BJ (cell line): Measurements from ENCODE around the gene KIF1B. TPM values are rescaled to one million over a fixed set of nuclear protein-coding genes. Genes with fewer than 3 reads are reported as not detected.

Source experiments
- CTCF ChIA-PET: fragments of 350-600 bp; formaldehyde crosslinking; extraction: SDS; loops from one replicate; lab custom pipeline; 2021; ENCODE audit warnings: antibody characterized with exemption, inconsistent platforms; lab: Yijun Ruan, JAX
- POLR2A ChIA-PET: fragments of 300-600 bp; sonication (Branson Sonifier 250); formaldehyde crosslinking; extraction: SDS; loops from one replicate; lab custom pipeline; 2021; ENCODE audit warnings: antibody characterized with exemption; lab: Charles Lee
- DNase-seq: peaks from one replicate; pipeline ENCODE4 v3.0.0-alpha.2; 2011; ENCODE audit warnings: low read depth
- H3K27me3 ChIP-seq: 2 replicates; pipeline ENCODE4 v1.6.0; 2011; ENCODE audit warnings: low read length; ENCODE audit not compliant: control insufficient read depth, insufficient read depth
- H3K36me3 ChIP-seq: 2 replicates; pipeline ENCODE4 v1.5.1; 2011; ENCODE audit warnings: low read length; ENCODE audit not compliant: control insufficient read depth, insufficient read depth
- H3K4me3 ChIP-seq: 2 replicates; pipeline ENCODE4 v1.5.1; 2011; ENCODE audit warnings: low read depth, mild to moderate bottlenecking, control low read depth, low read length
- CTCF ChIP-seq: IDR thresholded peaks from 2 replicates; pipeline ENCODE4 v1.5.1; 2011; ENCODE audit warnings: low read depth, mild to moderate bottlenecking, control low read depth, inconsistent platforms, low read length, moderate library complexity; ENCODE audit not compliant: insufficient read depth
- polyA plus RNA-seq: library from polyadenylated mRNA; depleted of rRNA; stranded (reverse); fragments of >200 nt; gene quantifications from 2 replicates; pipeline ENCODE4 v1.2.3, GENCODE V29; 2011

Gene KIF1B
- polyA plus RNA-seq, 1 experiment: 11.8 TPM

DNA sequence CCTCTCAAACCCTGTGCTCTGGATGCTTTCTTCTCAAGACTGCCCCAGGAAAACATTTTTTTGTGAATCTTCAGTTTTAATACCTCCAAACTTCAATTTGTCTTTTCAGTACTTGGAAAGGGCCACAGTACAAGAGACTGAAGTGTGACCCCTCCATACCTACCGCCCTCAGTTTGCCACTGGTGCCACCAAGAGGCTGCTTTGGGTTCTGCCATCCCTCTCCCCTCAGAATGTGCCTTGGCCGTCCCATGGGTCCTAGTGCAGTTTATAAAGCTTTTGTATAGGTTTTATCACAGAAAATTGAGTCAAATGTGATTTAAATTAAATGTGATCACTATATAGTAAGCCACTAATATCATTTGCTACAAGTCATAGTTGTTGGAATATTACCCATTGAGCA, 127.7 kb downstream of the KIF1B start:
- Histone ChIP-seq H3K4me3 (no peak overlapping the region), H3K36me3 (no peaks in the 10 kb centered on the region; the same call in 1 of the 2 replicates), H3K27me3 (no peaks in the 10 kb centered on the region)
- DNase-seq: no peak
- ChIA-PET POLR2A (no interaction called here), CTCF (interaction anchor here (0.8 to 4.6 kb wide), 16 partner anchors 8 to 394 kb away, joined by 3 to 44 read pairs (median 4); partner anchors contain the start of genes KIF1B, LZIC and NMNAT1)
- peak; percentile 85 for TF ChIP-seq CTCF

DNA sequence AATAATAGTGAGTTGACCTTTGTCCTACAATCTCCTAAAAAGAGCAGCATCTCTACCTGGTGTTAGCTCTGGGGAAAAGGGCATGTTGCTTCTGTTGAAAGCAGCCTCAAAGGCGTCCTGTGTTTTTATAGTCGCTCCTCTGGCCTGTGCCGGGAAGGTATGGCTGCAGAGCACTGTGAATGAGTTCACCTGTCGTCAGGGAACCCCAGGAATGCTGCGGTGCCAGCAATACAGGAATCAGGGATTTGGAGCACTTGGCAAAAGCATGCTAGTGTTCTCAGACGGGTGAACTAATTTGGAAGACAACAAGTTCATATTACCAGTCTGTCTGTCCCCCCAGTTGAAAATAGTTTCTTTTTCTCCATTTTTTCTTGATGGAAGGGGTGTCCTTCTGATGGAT, 128.2 kb downstream of the KIF1B start:
- no peak for TF ChIP-seq CTCF
- H3K36me3 ChIP-seq: no peaks in the 10 kb centered on the region; the same call in 1 of the 2 replicates
- H3K4me3 ChIP-seq: no peak overlapping the region
- H3K27me3 ChIP-seq: no peaks in the 10 kb centered on the region
- CTCF ChIA-PET: interaction anchor here (0.6 to 4.6 kb wide), 20 partner anchors 9 to 395 kb away, joined by 3 to 44 read pairs (median 3); partner anchors contain the start of genes KIF1B, LZIC and NMNAT1
- no peak for DNase-seq
- POLR2A ChIA-PET: no interaction called here

GRCh38 chr1:10339036-10339567, 128.7 kb downstream of the KIF1B start:
- POLR2A ChIA-PET: no interaction called here
- H3K27me3 ChIP-seq: no peaks in the 10 kb centered on the region
- no peak for TF ChIP-seq CTCF
- peaks cover 2% of the 10 kb centered on the region for H3K36me3 ChIP-seq
- CTCF ChIA-PET: interaction anchor here (0.6 to 4.6 kb wide), 11 partner anchors 9 to 389 kb away, joined by 3 to 44 read pairs (median 3); partner anchors contain the start of gene KIF1B
- H3K4me3 ChIP-seq: no peak overlapping the region
- no peak for DNase-seq

- TF ChIP-seq CTCF: no peak
- CTCF ChIA-PET: interaction anchor here (1.4 to 4.6 kb wide), 3 partner anchors 13 to 389 kb away, joined by 3 to 44 read pairs (median 5); partner anchors contain the start of gene KIF1B
These were observed 129.4 kb downstream of the KIF1B start for GRCh38 chr1:10339815-10340214.

GRCh38 chr1:10340930-10341590, 130.7 kb downstream of the KIF1B start:
- H3K36me3 ChIP-seq: peaks cover 2% of the 10 kb centered on the region
- CTCF ChIA-PET: interaction anchor here (1.5 to 4.6 kb wide), 2 partner anchors 11 to 132 kb away, joined by 4 to 44 read pairs; partner anchors contain the start of gene KIF1B
- TF ChIP-seq CTCF: no peak
- DNase-seq: no peak
- POLR2A ChIA-PET: no interaction called here
- no peak overlapping the region for H3K4me3 ChIP-seq
- H3K27me3 ChIP-seq: no peaks in the 10 kb centered on the region

More at GRCh38 chr1:10339815-10340214, 129.4 kb downstream of the KIF1B start:
- Histone ChIP-seq H3K4me3 (no peak overlapping the region), H3K36me3 (peaks cover 2% of the 10 kb centered on the region), H3K27me3 (no peaks in the 10 kb centered on the region)
- DNase-seq: no peak
- POLR2A ChIA-PET: no interaction called here
